Activated naive CD8-positive, alpha-beta T cell treated with anti-CD3 and anti-CD28 coated beads, Interleukin-2, amount 50 U/mL, for 24 hours (primary cell): Measurements from ENCODE around the gene MYRFL.

Experiments
- ATAC-seq: fragments of 150-1000 bp; cut with Tn5 transposase; one replicate; pipeline ENCODE4 v1.10.0; 2021
- DNase-seq: peaks from one replicate; pipeline ENCODE4 v3.0.0; 2021
- H3K27ac Mint-ChIP-seq: one replicate; pipeline ENCODE4 v1.8.0; 2021; ENCODE audit warnings: mild to moderate bottlenecking, mixed read lengths
- H3K27me3 Mint-ChIP-seq: one replicate; pipeline ENCODE4 v1.8.0; 2021; ENCODE audit warnings: mixed read lengths
- H3K36me3 Mint-ChIP-seq: one replicate; pipeline ENCODE4 v1.8.0; 2021; ENCODE audit warnings: low read depth, mixed read lengths
- H3K4me1 Mint-ChIP-seq: one replicate; pipeline ENCODE4 v1.8.0; 2021; ENCODE audit warnings: mixed read lengths
- H3K4me3 Mint-ChIP-seq: one replicate; pipeline ENCODE4 v1.8.0; 2021; ENCODE audit warnings: mild to moderate bottlenecking, moderate library complexity, mixed read lengths
- H3K9me3 Mint-ChIP-seq: one replicate; pipeline ENCODE4 v1.8.0; 2021; ENCODE audit warnings: mixed read lengths

Gene MYRFL

DNA sequence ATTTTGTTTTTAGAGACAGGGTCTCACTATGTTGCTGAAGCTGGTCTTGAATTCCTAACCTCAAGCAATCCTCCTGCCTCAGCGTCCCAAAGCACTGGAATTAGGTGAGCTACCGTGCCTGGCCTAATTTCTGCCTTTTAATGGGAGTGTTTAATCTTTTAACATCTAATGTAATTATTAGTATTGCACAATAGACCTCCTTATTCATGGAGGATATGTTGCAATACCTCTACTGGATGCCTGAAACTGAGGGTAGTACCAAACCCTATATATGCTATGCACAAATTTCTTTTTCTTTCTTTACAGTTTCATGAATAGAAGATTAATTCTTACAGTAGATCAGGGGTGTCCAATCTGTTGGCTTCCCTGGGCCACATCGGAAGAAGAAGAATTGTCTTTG is 47.8 kb downstream of the MYRFL start:
- H3K27ac Mint-ChIP-seq: no peak overlapping the region
- ATAC-seq (no peak), DNase-seq (no peak)
- no peak overlapping the region for H3K4me3 Mint-ChIP-seq
- no peaks in the 10 kb centered on the region for H3K4me1 Mint-ChIP-seq
- no peaks in the 10 kb centered on the region for H3K9me3 Mint-ChIP-seq
- no peaks in the 10 kb centered on the region for H3K36me3 Mint-ChIP-seq
- peaks cover 14% of the 10 kb centered on the region for H3K27me3 Mint-ChIP-seq

DNA sequence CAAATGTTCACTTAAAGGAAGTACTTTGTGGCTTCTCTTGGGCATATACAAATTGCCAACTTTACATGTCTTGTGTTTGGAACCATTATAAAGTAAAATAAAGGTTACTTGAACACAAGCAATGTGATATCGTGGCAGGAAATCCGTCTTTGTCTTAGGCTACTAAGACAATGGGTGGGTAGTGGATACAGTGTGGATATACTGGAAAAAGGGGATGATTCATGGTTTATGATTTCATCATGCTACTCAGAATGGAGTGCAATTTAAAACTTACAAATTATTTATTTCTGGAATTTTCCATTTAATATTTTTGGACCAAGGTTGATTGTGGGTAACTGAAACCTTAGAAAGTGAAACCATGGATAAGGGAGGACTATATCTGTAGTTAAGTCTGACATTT is 48.4 kb downstream of the MYRFL start:
- H3K4me3 Mint-ChIP-seq: no peak overlapping the region
- H3K27ac Mint-ChIP-seq: no peak overlapping the region
- H3K9me3 Mint-ChIP-seq: no peaks in the 10 kb centered on the region
- peaks cover 14% of the 10 kb centered on the region for H3K27me3 Mint-ChIP-seq
- no peaks in the 10 kb centered on the region for H3K4me1 Mint-ChIP-seq
- DNase-seq: no peak
- ATAC-seq: no peak
- no peaks in the 10 kb centered on the region for H3K36me3 Mint-ChIP-seq

DNA sequence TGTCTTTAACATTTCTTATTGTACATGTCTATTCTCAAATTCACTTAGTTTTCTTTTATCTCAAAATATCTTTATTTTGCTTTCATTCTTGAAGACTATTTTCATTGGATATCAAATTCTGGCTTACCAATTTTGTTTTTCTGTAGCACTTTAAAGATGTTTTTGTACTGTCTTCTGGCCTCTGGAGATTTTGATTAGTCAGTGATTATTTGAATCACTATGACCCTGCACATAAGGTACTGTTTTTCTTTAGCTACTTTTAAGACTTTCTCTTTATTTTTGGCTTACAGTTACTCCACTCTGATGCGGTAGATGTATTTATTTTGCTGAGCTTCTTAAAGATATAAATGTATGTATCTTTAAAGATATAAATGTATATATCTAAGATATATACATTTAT is 49.6 kb downstream of the MYRFL start:
- ATAC-seq: no peak
- Mint-ChIP-seq H3K4me3 (no peak overlapping the region), H3K36me3 (no peaks in the 10 kb centered on the region), H3K9me3 (no peaks in the 10 kb centered on the region), H3K4me1 (peaks cover 3% of the 10 kb centered on the region), H3K27ac (no peak overlapping the region), H3K27me3 (peaks cover 22% of the 10 kb centered on the region)
- DNase-seq: no peak

DNA sequence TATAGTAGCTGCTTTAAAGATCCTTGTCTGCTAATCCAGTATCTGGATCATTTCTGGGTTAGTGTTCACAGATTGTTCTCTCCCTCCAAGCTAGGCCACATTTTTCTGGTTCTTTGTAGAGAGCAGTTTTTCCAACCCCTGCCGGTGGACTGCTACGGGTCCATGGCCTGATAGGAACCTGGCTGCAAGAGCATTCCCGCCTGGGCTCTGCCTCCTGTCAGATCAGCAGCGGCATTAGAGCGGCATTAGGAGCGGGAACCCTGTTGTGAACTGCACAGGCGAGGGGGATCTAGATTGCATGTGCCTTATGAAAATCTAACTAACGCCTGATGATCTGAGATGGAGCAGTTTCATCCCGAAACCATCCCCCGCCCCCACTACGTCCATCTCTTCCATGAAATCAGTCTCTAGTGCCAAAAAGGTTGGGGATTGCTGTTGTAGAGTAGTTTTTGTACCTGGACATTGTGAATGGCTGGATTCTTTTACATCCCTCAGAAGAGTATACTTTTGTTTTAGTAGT is 50.4 kb downstream of the MYRFL start:
- ATAC-seq (no peak), DNase-seq (no peak)
- Mint-ChIP-seq H3K27me3 (peaks cover 20% of the 10 kb centered on the region), H3K4me1 (peaks cover 3% of the 10 kb centered on the region), H3K9me3 (no peaks in the 10 kb centered on the region), H3K27ac (no peak overlapping the region), H3K4me3 (no peak overlapping the region), H3K36me3 (no peaks in the 10 kb centered on the region)

DNA sequence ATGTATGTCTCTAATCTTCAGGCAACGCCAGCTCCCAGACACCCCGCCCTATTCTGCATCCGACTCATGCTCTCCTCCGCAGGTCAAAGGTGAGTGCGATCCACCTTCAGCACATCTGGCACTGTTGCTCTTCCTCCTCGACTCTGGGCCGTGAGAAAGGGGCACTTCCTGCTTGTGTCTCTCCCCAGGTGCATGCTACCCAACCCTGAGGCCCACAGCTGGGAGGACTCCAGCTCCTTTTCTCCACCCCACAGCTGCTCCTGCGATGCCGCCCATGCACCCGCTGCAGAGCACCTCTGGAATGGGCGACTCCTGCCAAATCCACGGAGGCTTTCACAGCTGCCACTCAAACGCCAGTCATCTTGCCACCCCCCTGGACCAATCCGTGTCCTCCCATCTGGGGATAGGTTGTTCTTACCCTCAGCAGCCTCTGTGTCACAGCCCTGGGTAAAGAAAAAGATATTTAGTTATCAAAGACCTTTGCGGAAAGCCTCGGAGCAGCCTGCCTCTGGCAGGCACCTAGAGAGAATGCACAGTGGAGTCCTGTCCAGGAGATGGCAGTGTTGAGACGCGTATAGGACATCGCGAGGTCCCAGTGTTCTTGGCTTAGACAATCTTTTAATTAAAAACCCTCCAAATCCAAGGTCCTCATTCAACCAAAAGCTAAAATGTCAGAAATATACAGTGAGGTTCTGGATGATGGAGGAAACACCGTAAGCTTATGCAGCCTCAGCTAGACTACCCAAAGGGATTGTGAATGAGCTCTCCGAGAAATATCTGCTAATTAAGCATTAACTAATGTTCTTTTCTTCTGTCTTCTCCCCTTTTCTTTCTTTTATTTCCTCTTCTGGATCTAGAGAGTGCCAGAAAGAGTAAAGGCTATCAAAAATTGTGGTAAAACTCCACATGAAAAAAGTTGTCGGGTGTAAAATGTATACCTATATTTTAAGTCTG is 54.3 kb downstream of the MYRFL start:
- DNase-seq: peak; percentile 63
- peaks cover 14% of the 10 kb centered on the region for H3K27me3 Mint-ChIP-seq
- peaks cover 3% of the 10 kb centered on the region for H3K4me1 Mint-ChIP-seq
- peak; percentile 77 for ATAC-seq
- H3K4me3 Mint-ChIP-seq: no peak overlapping the region
- no peak overlapping the region for H3K27ac Mint-ChIP-seq
- no peaks in the 10 kb centered on the region for H3K9me3 Mint-ChIP-seq
- H3K36me3 Mint-ChIP-seq: no peaks in the 10 kb centered on the region

DNA sequence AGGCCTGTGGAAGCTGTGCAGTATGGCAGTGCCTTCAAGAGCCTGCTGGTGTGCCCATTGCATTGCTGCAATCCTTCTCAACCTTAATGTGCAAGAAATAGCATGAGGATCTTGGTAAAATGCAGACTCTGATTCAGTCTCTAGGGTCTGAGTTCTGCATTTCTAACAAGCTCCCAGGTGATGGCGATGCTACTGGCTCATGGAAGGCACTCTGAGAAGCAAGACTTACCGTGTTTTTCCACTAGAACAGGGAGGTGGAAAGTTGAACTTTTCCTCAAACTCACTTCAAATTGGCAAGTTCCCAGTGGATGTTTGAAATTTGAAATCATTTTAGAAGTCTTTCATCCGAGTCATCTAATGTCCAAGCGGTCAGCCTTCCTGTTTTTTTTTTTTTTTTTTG is 55.5 kb downstream of the MYRFL start:
- no peak overlapping the region for H3K4me3 Mint-ChIP-seq

DNA sequence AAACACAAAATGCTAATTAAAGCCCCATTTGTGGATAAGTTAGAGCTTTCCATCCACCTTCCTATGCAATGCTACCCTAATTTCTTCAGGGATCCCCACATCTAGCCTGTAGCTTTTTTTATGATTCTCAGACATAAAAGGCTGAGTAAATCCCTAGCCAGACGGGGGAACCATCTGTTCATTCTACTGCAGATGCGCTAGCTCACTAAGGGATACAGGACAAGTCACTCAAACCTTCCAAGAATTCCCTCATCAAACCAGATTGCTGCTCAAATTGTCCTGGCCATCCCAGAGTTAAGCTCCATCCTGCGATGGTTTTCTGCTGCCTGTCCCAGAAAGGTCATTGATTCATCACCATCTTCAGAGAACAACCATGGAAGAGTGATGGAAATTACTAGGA is 56.7 kb downstream of the MYRFL start:
- no peak for DNase-seq
- Mint-ChIP-seq H3K27me3 (peaks cover 14% of the 10 kb centered on the region), H3K36me3 (no peaks in the 10 kb centered on the region), H3K4me1 (peaks cover 3% of the 10 kb centered on the region), H3K9me3 (no peaks in the 10 kb centered on the region), H3K27ac (no peak overlapping the region), H3K4me3 (no peak overlapping the region)
- no peak for ATAC-seq

More for the DNA sequence above, 55.5 kb downstream of the MYRFL start:
- Mint-ChIP-seq H3K27ac (no peak overlapping the region), H3K4me1 (peaks cover 3% of the 10 kb centered on the region), H3K27me3 (peaks cover 14% of the 10 kb centered on the region), H3K9me3 (no peaks in the 10 kb centered on the region), H3K36me3 (no peaks in the 10 kb centered on the region)
- DNase-seq (no peak), ATAC-seq (no peak)

DNA sequence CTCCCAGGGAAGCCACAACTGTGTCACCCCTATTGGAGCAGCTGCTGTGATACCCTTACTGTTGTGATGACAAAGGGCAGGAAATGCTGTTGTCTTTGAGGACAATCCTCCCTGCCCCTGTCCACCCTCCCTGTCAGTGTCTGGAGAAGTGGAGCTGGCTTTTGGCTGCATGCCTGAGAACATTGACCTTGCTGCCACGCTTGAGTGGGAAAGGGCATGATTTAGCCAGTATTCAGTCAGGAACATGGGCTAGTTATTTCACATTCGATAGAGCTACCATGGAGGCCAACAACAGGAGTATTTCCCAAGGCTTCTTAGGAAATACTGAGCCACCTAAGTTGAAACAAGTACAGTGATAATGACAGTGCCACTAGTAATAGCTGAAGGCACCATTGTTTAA is 59.4 kb downstream of the MYRFL start:
- no peaks in the 10 kb centered on the region for H3K4me1 Mint-ChIP-seq
- no peaks in the 10 kb centered on the region for H3K36me3 Mint-ChIP-seq
- H3K27ac Mint-ChIP-seq: no peak overlapping the region
- no peak for DNase-seq
- no peak overlapping the region for H3K4me3 Mint-ChIP-seq
- no peaks in the 10 kb centered on the region for H3K9me3 Mint-ChIP-seq
- H3K27me3 Mint-ChIP-seq: peaks cover 2% of the 10 kb centered on the region
- no peak for ATAC-seq

DNA sequence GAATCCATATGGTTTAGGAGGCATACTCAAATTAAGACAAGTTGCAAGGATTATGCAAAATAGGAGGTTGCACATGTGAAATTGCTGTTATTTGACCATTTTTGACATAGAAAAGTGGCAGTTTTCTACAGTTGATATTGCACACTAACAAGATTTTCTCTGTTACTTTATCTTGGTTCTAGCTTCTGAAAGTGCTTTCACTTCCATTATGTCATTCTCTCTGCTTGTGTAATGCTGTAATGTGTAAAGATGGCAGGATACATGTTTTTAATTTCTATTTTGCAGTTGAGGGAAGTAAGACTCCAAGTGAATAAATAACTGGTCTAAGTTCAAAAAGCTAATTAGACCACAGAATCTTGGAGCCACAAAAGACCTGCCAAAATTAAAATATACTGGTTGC is 60.6 kb downstream of the MYRFL start:
- ATAC-seq (no peak), DNase-seq (no peak)
- Mint-ChIP-seq H3K36me3 (no peaks in the 10 kb centered on the region), H3K27ac (no peak overlapping the region), H3K9me3 (no peaks in the 10 kb centered on the region), H3K4me3 (no peak overlapping the region), H3K4me1 (no peaks in the 10 kb centered on the region), H3K27me3 (no peaks in the 10 kb centered on the region)

DNA sequence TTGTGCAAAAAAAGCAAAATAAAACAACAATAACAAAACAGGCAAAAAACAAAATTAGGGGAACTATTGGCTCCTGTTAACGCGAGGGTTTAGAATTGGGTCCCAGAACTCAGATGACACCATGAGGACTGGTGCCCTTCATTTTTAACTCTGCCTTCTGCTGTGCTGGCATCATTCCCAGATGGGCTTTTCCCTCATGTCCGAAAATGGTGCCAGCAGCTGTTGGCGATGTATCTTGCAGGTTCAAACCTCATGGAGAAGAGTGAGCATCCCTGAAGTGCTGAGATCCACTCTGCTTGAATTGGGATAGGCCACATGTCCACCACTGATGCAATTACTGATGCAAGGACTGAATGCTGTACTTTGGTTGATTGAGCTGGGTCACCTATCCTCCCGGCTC is 61.1 kb downstream of the MYRFL start:
- Mint-ChIP-seq H3K36me3 (no peaks in the 10 kb centered on the region), H3K27ac (no peak overlapping the region), H3K4me1 (no peaks in the 10 kb centered on the region), H3K27me3 (no peaks in the 10 kb centered on the region), H3K4me3 (no peak overlapping the region), H3K9me3 (no peaks in the 10 kb centered on the region)
- DNase-seq (no peak), ATAC-seq (no peak)

DNA sequence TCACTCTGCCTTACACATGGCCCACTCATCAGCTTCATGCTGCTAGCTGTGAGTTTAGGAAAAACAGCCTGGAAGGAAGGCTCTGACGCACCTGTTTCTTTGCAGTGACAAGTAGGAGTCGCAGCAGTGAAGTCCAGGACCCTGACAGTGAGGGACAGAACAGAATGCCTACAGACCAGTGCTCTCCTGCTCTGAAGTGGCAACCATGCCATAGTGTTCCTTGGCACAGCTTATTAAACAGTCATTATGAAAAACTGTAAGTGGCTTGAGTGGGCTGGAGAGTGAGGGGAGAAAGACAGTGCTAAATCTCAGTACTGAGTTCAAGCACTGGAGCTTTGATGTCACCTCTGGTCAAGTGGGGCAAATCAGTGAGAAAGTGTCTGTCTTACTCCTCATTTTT is 61.7 kb downstream of the MYRFL start:
- no peaks in the 10 kb centered on the region for H3K36me3 Mint-ChIP-seq
- no peak for DNase-seq
- H3K4me3 Mint-ChIP-seq: no peak overlapping the region
- no peak for ATAC-seq
- no peak overlapping the region for H3K27ac Mint-ChIP-seq
- no peaks in the 10 kb centered on the region for H3K27me3 Mint-ChIP-seq
- no peaks in the 10 kb centered on the region for H3K9me3 Mint-ChIP-seq
- H3K4me1 Mint-ChIP-seq: no peaks in the 10 kb centered on the region

DNA sequence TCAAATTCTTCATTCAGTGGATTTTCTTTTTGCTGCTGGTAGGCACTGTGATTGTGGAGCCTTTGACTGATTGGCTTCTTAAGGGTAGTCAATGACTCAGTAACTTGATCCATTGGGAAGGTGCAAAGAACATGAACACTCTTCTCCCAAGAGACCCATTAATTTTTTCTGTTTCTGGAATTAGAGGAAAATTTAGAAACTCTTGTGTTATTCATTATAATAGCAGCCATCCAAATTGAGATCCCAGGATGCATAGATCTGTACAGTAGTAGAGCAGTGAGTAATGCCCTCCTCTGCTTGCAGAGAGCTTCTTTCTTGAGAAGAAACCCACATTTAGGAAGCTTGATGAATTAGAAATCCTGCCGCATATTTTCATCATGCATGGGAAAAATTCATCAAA is 63.9 kb downstream of the MYRFL start:
- H3K27ac Mint-ChIP-seq: no peak overlapping the region
- H3K4me3 Mint-ChIP-seq: no peak overlapping the region

DNA sequence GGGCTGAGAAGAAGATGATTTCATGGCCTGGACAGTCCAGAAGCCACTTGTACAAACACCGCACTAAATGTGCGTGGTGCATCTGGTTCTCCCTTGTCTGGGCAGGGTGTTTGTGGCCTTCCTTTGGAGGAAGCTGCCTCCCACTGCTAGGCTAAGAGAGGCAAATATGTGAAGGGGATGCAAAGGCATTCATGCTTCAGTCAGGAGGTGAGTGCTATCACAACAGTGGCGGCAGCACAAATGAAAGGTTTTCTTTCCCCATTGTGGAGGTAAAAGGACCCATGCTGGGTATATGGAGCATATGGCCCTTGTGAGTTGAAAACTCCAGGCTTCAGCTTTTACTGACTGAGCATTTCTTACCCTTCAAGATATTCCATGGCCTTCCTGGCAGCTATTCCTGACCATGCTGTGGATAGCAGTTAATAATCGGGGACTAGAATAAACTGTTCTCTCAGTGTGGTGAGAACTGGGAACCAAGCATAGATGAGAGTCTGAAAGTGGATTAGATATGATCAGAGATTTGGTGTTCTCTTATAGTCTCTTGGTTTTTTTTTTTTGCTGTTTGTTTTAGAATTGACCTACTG is 69.9 kb downstream of the MYRFL start:
- no peak for ATAC-seq
- no peak overlapping the region for H3K4me3 Mint-ChIP-seq
- no peaks in the 10 kb centered on the region for H3K36me3 Mint-ChIP-seq
- no peak overlapping the region for H3K27ac Mint-ChIP-seq
- no peaks in the 10 kb centered on the region for H3K9me3 Mint-ChIP-seq
- H3K4me1 Mint-ChIP-seq: peaks cover 2% of the 10 kb centered on the region
- peaks cover 1% of the 10 kb centered on the region for H3K27me3 Mint-ChIP-seq
- DNase-seq: no peak

More for the DNA sequence above, 63.9 kb downstream of the MYRFL start:
- DNase-seq: no peak
- no peak for ATAC-seq
- Mint-ChIP-seq H3K9me3 (no peaks in the 10 kb centered on the region), H3K27me3 (peaks cover 1% of the 10 kb centered on the region), H3K36me3 (no peaks in the 10 kb centered on the region), H3K4me1 (no peaks in the 10 kb centered on the region)

DNA sequence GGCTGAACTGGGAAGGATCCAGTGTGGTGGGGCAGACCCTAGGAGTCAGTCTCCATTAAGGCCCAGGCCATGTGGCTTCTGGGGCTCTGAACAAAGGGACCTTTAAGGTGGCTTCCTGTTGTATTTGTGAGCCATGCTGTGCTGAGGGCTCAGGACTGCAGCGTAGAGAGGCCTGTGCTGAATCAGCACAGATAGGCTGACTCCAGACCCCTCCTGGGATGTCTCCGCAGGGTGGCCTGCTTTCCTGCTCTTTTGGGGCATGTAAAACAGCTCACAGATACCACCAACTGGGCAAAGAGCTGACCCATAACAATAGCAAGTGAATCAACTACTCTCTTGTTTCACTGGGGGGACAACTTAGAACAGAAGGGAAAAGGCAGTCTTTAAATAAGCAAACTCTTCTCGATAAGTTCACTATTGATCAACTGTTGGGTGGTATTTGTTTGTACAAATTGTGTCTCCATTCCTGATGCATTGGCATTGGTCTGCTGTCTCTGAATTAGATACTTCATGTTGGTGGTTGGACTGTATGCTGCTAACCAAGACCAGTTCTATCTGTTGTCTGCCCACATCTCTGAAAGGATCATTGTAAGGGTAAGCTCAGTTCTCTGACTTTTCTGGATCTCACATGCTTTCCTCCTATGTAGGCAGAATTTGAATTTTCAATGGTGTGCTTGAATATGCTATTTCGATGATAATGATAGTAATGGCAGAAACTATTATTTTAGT is 71.8 kb downstream of the MYRFL start:
- Mint-ChIP-seq H3K4me3 (no peak overlapping the region), H3K9me3 (no peaks in the 10 kb centered on the region), H3K27ac (no peak overlapping the region), H3K4me1 (peaks cover 2% of the 10 kb centered on the region), H3K36me3 (no peaks in the 10 kb centered on the region), H3K27me3 (peaks cover 1% of the 10 kb centered on the region)
- DNase-seq: no peak
- no peak for ATAC-seq

DNA sequence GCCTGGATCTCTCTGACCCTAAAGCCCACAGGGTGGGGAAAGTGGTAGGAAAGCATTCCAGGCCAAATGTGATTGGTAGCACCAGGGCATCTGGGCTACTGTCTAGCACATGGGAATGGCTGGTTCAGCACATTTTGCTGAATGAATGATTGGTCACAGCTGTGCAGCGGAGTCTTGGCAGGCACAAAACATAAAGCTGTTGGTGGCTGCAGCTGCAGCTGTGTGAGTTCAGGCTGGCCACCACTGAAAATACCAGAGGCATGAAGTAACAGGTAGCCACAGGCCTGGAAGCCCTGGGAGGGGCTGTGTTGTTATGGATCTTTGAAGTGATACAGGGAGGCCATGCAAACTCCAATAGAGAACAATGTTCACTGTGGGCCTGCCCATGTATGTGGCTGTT is 72.7 kb downstream of the MYRFL start:
- H3K27ac Mint-ChIP-seq: no peak overlapping the region
- DNase-seq: no peak
- no peaks in the 10 kb centered on the region for H3K27me3 Mint-ChIP-seq
- no peaks in the 10 kb centered on the region for H3K36me3 Mint-ChIP-seq
- H3K4me1 Mint-ChIP-seq: peaks cover 2% of the 10 kb centered on the region
- H3K4me3 Mint-ChIP-seq: no peak overlapping the region
- no peaks in the 10 kb centered on the region for H3K9me3 Mint-ChIP-seq
- no peak for ATAC-seq
